Gastroesophageal sphincter (tissue), 3 donors: ENCODE measurements around the gene FOSL1.

Experiments used
- CTCF ChIP-seq, 4 experiments: fragments of 200-600 bp in 2 of 4; fragments of 450-650 bp in 2 of 4; sonication (generic) in 1 of 4; IDR thresholded peaks; one replicate each; pipeline ENCODE4 v1.5.1; 2017 to 2019; ENCODE audit warnings: antibody characterized with exemption in 4 of 4, mild to moderate bottlenecking in 2 of 4, moderate library complexity in 2 of 4
- EP300 ChIP-seq: sonication (generic); formaldehyde crosslinking; IDR thresholded peaks from one replicate; pipeline ENCODE4 v1.6.1; 2017; ENCODE audit warnings: antibody characterized with exemption, mild to moderate bottlenecking
- POLR2A ChIP-seq, 2 donors: fragments of 450-650 bp; IDR thresholded peaks; one replicate each; pipeline ENCODE4 v1.6.1; 2017; ENCODE audit warnings: antibody characterized with exemption in 2 of 2, mild to moderate bottlenecking in 2 of 2, moderate library complexity in 1 of 2
- POLR2AphosphoS5 ChIP-seq: sonication (generic); formaldehyde crosslinking; IDR thresholded peaks from one replicate; pipeline ENCODE4 v1.6.1; 2017; ENCODE audit warnings: antibody characterized with exemption

GRCh38 chr11:65934014-65934413, 33.8 kb upstream of the FOSL1 start:
- TF ChIP-seq POLR2AphosphoS5 (no peak), CTCF (IDR thresholded peaks at IDR 0.05) (no peak), POLR2A (IDR thresholded peaks at IDR 0.05) (no peak), EP300 (no peak)
